ENCODE data around the gene PRTN3. TPM values are rescaled to one million over a fixed set of nuclear protein-coding genes. Genes with fewer than 3 reads are reported as not detected.

The PRTN3 gene
- polyA plus RNA-seq, 4 donors: 0.65 to 2.7 (median 1.3) TPM

GRCh38 chr19:861756-862580, 21.2 kb downstream of the PRTN3 start:
- DNase-seq (ENCODE audit: low read depth in 4 of 4, low spot score in 2 of 4): no peak

DNA sequence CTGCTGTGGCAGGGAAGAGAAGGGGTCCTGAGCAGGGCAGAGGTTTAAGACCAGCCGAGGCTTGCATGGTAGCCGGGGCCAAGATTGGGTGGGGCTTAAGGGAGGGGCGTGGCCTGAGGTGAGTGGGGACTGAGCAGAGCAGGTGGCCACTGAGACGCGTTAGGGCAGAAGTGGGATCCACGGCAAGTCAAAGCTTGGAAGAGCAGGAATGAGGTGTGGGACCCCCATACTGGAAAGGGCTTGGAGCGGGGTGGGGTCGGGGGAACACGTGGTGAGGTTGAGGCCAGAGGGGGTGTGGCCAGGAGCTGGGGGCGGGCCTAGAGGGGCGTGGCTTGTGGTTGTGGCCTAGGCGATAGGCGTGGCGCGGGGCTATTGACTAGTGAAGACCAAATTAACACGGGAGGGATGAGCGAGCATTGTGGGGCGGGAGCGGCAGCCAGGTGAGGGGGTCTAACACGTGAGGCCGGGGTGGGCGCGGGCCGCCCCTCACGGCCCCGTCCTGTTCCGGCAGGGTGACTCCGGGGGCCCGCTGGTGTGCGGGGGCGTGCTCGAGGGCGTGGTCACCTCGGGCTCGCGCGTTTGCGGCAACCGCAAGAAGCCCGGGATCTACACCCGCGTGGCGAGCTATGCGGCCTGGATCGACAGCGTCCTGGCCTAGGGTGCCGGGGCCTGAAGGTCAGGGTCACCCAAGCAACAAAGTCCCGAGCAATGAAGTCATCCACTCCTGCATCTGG, 21.9 kb downstream of the PRTN3 start:
- DNase-seq (ENCODE audit: low read depth in 4 of 4, low spot score in 2 of 4): no peak

- DNase-seq (ENCODE audit: low read depth in 4 of 4, low spot score in 2 of 4): no peak
These were observed 22.5 kb downstream of the PRTN3 start for GRCh38 chr19:863315-863620.

DNA sequence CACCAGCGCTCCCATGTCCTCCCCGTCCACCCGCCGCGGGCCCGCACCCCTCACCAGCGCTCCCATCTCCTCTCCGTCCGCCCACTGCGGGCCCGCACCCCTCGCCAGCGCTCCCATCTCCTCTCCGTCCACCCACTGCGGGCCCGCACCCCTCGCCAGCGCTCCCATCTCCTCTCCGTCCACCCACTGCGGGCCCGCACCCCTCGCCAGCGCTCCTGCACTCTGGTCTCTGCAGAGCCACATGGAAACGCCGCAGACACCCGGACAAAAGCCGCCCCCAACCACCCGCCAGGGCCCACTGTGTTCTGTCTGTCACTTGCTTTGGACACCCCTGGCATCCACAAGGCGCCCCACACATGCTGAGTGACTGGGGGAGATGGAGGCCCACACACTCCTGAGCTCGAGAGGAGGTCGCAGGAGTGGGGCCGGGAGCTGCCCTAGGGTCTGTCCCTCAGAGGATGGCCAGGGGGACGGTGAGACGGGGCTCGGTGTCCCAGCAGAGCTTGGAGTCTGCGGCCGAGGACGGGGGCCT, 26.0 kb downstream of the PRTN3 start:
- no peak for DNase-seq (ENCODE audit: low read depth in 4 of 4, low spot score in 2 of 4)

- no peak for DNase-seq (ENCODE audit: low read depth in 4 of 4, low spot score in 2 of 4)
These were observed 26.5 kb downstream of the PRTN3 start for GRCh38 chr19:867301-867793.

GRCh38 chr19:867855-868457, 27.2 kb downstream of the PRTN3 start:
- DNase-seq (ENCODE audit: low read depth in 4 of 4, low spot score in 2 of 4): no peak

GRCh38 chr19:868458-869244, 27.9 kb downstream of the PRTN3 start:
- no peak for DNase-seq (ENCODE audit: low read depth in 4 of 4, low spot score in 2 of 4)

GRCh38 chr19:869245-870177, 28.7 kb downstream of the PRTN3 start:
- no peak for DNase-seq (ENCODE audit: low read depth in 4 of 4, low spot score in 2 of 4)

GRCh38 chr19:870314-870713, 29.5 kb downstream of the PRTN3 start:
- no peak for DNase-seq (ENCODE audit: low read depth in 4 of 4, low spot score in 2 of 4)

- DNase-seq (ENCODE audit: low read depth in 4 of 4, low spot score in 2 of 4): no peak
These were observed 30.2 kb downstream of the PRTN3 start for GRCh38 chr19:870963-871401.

GRCh38 chr19:871446-872265, 30.9 kb downstream of the PRTN3 start:
- DNase-seq (ENCODE audit: low read depth in 4 of 4, low spot score in 2 of 4): no peak

DNA sequence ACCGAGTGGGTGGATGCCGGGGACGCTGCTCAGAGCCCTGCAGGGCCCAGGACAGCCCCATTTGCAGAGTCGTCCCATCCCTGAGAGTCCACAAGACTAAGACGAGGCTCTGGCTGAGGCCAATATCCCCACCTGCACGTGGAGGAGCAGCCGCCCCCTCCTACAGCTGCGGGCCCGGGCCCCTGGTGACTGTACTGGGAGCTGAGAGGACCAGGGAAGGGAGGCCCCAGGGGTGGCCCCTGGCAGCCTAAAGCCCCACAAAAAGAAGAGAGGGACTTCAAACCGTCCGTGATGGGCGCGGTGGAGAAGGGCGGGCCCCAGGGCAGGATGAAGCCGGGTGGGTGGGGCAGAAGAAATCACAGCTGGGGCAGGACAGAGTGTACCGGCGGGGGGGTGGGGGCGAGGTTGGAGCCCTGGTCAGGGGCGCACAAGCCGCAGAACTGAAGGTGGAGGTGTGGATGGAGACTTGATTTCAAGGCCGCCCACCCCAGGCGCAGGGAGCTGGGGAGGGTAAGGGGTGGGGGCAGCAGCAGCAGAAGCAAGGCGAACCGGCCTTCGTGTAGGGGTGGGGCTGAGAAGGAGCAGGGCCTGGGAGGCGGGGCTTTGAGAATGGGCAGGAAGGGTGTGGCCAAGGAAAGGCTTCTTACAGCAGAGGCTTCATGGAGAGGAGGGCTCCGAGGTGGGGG, 31.6 kb downstream of the PRTN3 start:
- DNase-seq (ENCODE audit: low read depth in 4 of 4, low spot score in 2 of 4): no peak

DNA sequence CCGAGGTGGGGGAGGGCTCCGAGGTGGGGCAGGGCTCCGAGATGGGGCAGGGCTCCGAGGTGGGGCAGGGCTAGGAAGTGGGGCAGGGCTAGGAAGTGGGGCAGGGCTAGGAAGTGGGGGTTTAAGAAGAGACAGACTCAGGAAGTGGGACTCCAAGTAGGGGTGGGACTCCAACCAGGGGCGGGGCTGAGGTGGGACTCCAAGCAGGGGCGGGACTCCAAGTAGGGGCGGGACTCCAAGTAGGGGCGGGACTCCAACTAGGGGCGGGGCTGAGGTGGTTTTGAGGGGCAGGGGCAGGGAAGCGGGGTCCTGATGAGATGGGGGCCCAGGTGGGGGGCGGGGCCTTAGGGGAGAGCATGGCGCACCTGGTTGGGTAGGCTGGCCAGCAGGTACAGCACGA, 32.3 kb downstream of the PRTN3 start:
- DNase-seq (ENCODE audit: low read depth in 4 of 4, low spot score in 2 of 4): no peak

GRCh38 chr19:873561-874041, 32.8 kb downstream of the PRTN3 start:
- no peak for DNase-seq (ENCODE audit: low read depth in 4 of 4, low spot score in 2 of 4)

GRCh38 chr19:875265-875879, 34.6 kb downstream of the PRTN3 start:
- DNase-seq (ENCODE audit: low read depth in 4 of 4, low spot score in 2 of 4): no peak

DNA sequence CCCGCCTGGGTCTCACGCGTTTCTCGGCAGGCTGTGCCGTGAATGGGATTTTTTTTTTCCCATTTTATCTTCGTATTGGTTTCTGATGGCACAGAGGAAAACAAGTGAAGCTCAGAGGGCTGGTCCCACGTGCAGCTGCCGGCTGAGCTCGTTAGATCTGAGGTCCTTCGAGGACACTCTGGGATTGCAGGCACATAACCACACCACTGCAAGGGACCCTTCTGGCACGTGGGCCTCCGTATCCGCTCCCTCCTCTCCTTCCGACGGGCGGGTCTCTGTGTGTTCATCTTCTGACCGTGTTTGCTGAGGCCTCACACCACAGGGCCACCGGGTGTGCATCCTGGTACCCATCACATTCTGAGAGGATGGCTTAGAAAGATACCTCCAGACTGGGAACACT, 35.3 kb downstream of the PRTN3 start:
- no peak for DNase-seq (ENCODE audit: low read depth in 4 of 4, low spot score in 2 of 4)

DNA sequence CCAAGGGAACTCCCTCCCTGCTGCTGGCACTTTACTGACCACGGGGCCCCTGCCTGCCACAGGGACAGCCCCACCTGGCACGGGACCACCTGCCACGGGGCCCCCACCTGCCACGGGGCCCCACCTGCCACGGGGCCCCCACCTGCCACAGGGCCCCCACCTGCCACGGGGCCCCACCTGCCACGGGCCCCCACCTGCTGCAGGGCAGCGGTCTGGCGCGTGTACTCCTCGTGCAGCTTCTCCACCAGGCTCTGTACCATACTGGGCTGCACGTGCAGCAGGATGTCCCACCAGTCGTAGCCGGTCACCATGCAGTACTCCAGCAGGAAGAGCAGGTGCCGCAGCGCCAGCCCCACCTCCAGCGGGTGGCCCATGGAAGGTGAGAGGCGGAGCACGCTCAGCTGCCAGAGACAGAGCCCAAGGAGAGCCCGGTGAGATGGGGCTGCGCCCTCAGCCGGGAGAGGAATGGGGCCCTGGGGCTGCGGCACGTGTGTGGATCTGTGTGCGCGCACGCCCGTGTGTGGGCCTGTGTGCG, 36.0 kb downstream of the PRTN3 start:
- no peak for DNase-seq (ENCODE audit: low read depth in 4 of 4, low spot score in 2 of 4)

All from left renal cortex interstitium (tissue), 4 donors.